Measurements from ENCODE around the gene RAB10. TPM values are rescaled to one million over a fixed set of nuclear protein-coding genes. Genes with fewer than 3 reads are reported as not detected.

Gene RAB10
- total and polyA plus RNA-seq, 2 of the 4 experiments (the other 2 are of a cell fraction): 30.1 to 77.1 TPM

DNA sequence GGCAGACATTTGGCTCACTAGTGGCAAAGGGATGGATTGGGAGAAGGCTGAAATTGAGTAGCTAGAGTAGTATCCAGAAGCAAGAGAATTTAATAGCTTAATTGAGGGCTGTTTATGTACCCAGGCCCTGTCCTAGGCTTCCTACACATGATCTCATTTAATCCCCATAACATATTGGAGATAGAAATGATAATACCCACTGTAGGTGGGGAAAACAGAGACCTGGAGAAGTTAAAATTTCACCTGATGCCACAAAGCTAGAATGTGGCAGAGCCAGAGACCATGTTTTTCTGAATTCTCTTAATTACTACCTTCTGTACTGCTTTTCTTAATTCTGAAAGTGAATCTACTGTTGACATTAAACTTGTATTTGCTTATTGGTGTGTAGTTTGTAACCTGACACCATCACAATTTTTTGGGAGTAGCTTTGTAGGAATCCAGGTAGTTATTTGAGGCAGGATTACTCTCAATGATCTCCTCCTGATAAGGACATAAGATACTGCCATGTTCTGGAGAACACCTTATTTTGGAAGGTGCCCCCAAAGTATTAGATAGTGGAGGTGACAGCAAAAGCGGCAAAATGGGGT, 42.2 kb downstream of the RAB10 start:
- Histone ChIP-seq H2BK15ac (ENCODE audit: low read depth, low read length) (no peak overlapping the region), H3K56ac (ENCODE audit: extremely low read depth, insufficient read depth, low read length) (no peak overlapping the region), H3K4me3 (ENCODE audit: insufficient read depth, low read depth, low read length) (no peak overlapping the region), H2AFZ (replicated peaks; ENCODE audit: low read length, poor library complexity) (no peak overlapping the region), H3K18ac (ENCODE audit: low read depth, low read length) (no peak overlapping the region), H2BK120ac (ENCODE audit: low read depth, low read length) (no peak overlapping the region), H3K9ac (ENCODE audit: low read depth, low read length) (no peak overlapping the region), H3K14ac (replicated peaks; ENCODE audit: low read depth, low read length) (no peak overlapping the region), H3K79me1 (ENCODE audit: low read depth in 1 of 2, low read length in 2 of 2) (peaks cover 34 to 71% of the 10 kb centered on the region in 2 experiments), H4K91ac (ENCODE audit: insufficient read depth, low read depth, low read length) (no peak overlapping the region), H2BK5ac (ENCODE audit: low read depth, low read length, poor library complexity, severe bottlenecking) (no peak overlapping the region), H4K8ac (ENCODE audit: low read depth in 2 of 2, low read length in 2 of 2) (no peak overlapping the region), H2AK5ac (ENCODE audit: low read depth, low read length) (no peak overlapping the region), H2AK9ac (replicated peaks; ENCODE audit: low read depth, low read length, poor library complexity) (no peak overlapping the region), H3K27me3 (ENCODE audit: control insufficient read depth, insufficient read depth, low read length) (no peaks in the 10 kb centered on the region), H3K4me2 (ENCODE audit: low read depth, low read length) (no peak overlapping the region), H3K4ac (ENCODE audit: low read depth, low read length) (no peak overlapping the region), H3K9me3 (ENCODE audit: control insufficient read depth, insufficient read depth, low read length) (no peaks in the 10 kb centered on the region; the same call in 1 of the 2 replicates), H4K5ac (ENCODE audit: low read depth, low read length) (no peak overlapping the region), H3K36me3 (ENCODE audit: control insufficient read depth, insufficient read depth, low read length) (peaks cover 3% of the 10 kb centered on the region; the same call in 1 of the 2 replicates), H3K27ac (ENCODE audit: insufficient read depth, low read length) (no peak overlapping the region), H4K20me1 (ENCODE audit: insufficient read depth, low read length) (peaks cover 55% of the 10 kb centered on the region), H3K4me1 (ENCODE audit: control insufficient read depth, insufficient read depth, low read length) (peaks cover 3% of the 10 kb centered on the region), H3K23ac (ENCODE audit: low read depth, low read length) (no peak overlapping the region), H2BK20ac (ENCODE audit: low read depth, low read length) (no peak overlapping the region), H3K9me1 (ENCODE audit: insufficient read depth, low read length) (no peaks in the 10 kb centered on the region)
- in situ Hi-C loops (cut with MboI; ENCODE audit: low sequenced_read_pairs): no loop called here
- no CpG with 5 or more reads among the region's 1 CpG for WGBS, 2 experiments (ENCODE audit: extremely low coverage in 2 of 2, insufficient read length in 1 of 2)
- no peak for DNase-seq
- BruUV-seq (replicated peaks): no TSS peak
- TF ChIP-seq, protein P1, sequence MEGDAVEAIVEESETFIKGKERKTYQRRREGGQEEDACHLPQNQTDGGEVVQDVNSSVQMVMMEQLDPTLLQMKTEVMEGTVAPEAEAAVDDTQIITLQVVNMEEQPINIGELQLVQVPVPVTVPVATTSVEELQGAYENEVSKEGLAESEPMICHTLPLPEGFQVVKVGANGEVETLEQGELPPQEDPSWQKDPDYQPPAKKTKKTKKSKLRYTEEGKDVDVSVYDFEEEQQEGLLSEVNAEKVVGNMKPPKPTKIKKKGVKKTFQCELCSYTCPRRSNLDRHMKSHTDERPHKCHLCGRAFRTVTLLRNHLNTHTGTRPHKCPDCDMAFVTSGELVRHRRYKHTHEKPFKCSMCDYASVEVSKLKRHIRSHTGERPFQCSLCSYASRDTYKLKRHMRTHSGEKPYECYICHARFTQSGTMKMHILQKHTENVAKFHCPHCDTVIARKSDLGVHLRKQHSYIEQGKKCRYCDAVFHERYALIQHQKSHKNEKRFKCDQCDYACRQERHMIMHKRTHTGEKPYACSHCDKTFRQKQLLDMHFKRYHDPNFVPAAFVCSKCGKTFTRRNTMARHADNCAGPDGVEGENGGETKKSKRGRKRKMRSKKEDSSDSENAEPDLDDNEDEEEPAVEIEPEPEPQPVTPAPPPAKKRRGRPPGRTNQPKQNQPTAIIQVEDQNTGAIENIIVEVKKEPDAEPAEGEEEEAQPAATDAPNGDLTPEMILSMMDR (conservative IDR thresholded peaks at IDR 0.05; ENCODE audit: low read depth, low read length): no peak
- TF ChIP-seq NFE2L2 (IDR thresholded peaks at IDR 0.05; ENCODE audit: low read depth, low read length): no peak
- no peak for TF ChIP-seq RAD21 (IDR thresholded peaks at IDR 0.05; ENCODE audit: low read length)
- TF ChIP-seq MAZ (IDR thresholded peaks at IDR 0.05; ENCODE audit: borderline replicate concordance, low read depth, low read length): no peak
- TF ChIP-seq MAFK (IDR thresholded peaks at IDR 0.05; ENCODE audit: low read depth, low read length): no peak
- TF ChIP-seq, protein P2, sequence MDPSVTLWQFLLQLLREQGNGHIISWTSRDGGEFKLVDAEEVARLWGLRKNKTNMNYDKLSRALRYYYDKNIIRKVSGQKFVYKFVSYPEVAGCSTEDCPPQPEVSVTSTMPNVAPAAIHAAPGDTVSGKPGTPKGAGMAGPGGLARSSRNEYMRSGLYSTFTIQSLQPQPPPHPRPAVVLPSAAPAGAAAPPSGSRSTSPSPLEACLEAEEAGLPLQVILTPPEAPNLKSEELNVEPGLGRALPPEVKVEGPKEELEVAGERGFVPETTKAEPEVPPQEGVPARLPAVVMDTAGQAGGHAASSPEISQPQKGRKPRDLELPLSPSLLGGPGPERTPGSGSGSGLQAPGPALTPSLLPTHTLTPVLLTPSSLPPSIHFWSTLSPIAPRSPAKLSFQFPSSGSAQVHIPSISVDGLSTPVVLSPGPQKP (IDR thresholded peaks at IDR 0.05; ENCODE audit: borderline replicate concordance, low read depth, low read length): no peak
- TF ChIP-seq POLR2A (IDR thresholded peaks at IDR 0.05; ENCODE audit: low read depth, low read length): no peak
- no peak for TF ChIP-seq FOS (IDR thresholded peaks at IDR 0.05; ENCODE audit: low read depth, low read length)
- no peak for TF ChIP-seq SMC3 (IDR thresholded peaks at IDR 0.05; ENCODE audit: low read depth, low read length)
- TF ChIP-seq, protein P3, sequence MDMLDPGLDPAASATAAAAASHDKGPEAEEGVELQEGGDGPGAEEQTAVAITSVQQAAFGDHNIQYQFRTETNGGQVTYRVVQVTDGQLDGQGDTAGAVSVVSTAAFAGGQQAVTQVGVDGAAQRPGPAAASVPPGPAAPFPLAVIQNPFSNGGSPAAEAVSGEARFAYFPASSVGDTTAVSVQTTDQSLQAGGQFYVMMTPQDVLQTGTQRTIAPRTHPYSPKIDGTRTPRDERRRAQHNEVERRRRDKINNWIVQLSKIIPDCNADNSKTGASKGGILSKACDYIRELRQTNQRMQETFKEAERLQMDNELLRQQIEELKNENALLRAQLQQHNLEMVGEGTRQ (IDR thresholded peaks at IDR 0.05; ENCODE audit: low read depth, low read length): no peak
- TF ChIP-seq CEBPB (IDR thresholded peaks at IDR 0.05; ENCODE audit: low read depth, low read length): no peak
- TF ChIP-seq RFX5 (IDR thresholded peaks at IDR 0.05; ENCODE audit: low read depth, low read length): no peak
- no peak for TF ChIP-seq MXI1 (IDR thresholded peaks at IDR 0.05; ENCODE audit: borderline replicate concordance, low read depth, low read length)
- TF ChIP-seq BHLHE40 (IDR thresholded peaks at IDR 0.05; ENCODE audit: low read depth, low read length): no peak
- ChIA-PET CTCF (no interaction called here), POLR2A (ENCODE audit: unreplicated experiment) (interaction anchor here (0.6 kb wide), 1 partner anchor 13 kb away, joined by 4 read pairs; no protein-coding TSS in a partner anchor)
- no peak for ATAC-seq (ENCODE audit: low read depth)
- dilution Hi-C loops (cut with HindIII; ENCODE audit: low sequenced_read_pairs, unreplicated experiment): no loop called here
- intact Hi-C loops (cut with micrococcal nuclease): no loop called here
